HG02970 (cell line): ENCODE data around the gene DNAJC4.

Experiments
- ATAC-seq: cut with Tn5 transposase; IDR thresholded peaks from one replicate; pipeline ENCODE4 v1.9.1; 2021; ENCODE audit warnings: mild to moderate bottlenecking, moderate library complexity, moderate number of reproducible peaks; ENCODE audit not compliant: unreplicated experiment, low FRiP score

The DNAJC4 gene

GRCh38 chr11:64230171-64230984, at the start of gene DNAJC4:
TSS of gene DNAJC4 (plus strand) at chr11:64230548. CDS start at chr11:64230855, 307 bp downstream.
- peak; percentile 40 for ATAC-seq

GRCh38 chr11:64180891-64181290, 49.5 kb upstream of the DNAJC4 start:
- ATAC-seq, result no peak

- ATAC-seq, result no peak
These were observed 48.6 kb upstream of the DNAJC4 start for GRCh38 chr11:64181506-64182411.

- ATAC-seq, result no peak
These were observed 46.5 kb upstream of the DNAJC4 start for GRCh38 chr11:64183890-64184289.

- peak; percentile 32 for ATAC-seq
These were observed 45.1 kb upstream of the DNAJC4 start for GRCh38 chr11:64185175-64185692.

- ATAC-seq, result peak; percentile 83
These were observed 44.5 kb upstream of the DNAJC4 start, which contains the start of gene STIP1 for GRCh38 chr11:64185693-64186491. TSS of gene STIP1 (plus strand) at chr11:64186171. CDS start at chr11:64186262, 91 bp downstream.

- peak; percentile 6 for ATAC-seq
These were observed 43.7 kb upstream of the DNAJC4 start for GRCh38 chr11:64186492-64187165.

GRCh38 chr11:64192434-64192833, 37.9 kb upstream of the DNAJC4 start:
- no peak for ATAC-seq

GRCh38 chr11:64196626-64197025, 33.7 kb upstream of the DNAJC4 start:
- ATAC-seq, result no peak

GRCh38 chr11:64198511-64198910, 31.8 kb upstream of the DNAJC4 start:
- no peak for ATAC-seq

GRCh38 chr11:64201543-64201942, 28.8 kb upstream of the DNAJC4 start:
- no peak for ATAC-seq

- no peak for ATAC-seq
These were observed 27.4 kb upstream of the DNAJC4 start for GRCh38 chr11:64202992-64203391.

- ATAC-seq, result no peak
These were observed 26.8 kb upstream of the DNAJC4 start for GRCh38 chr11:64203421-64204079.

GRCh38 chr11:64204080-64204440, 26.3 kb upstream of the DNAJC4 start:
- ATAC-seq, result no peak

- ATAC-seq, result no peak
These were observed 25.8 kb upstream of the DNAJC4 start for GRCh38 chr11:64204464-64204989.

- ATAC-seq, result no peak
These were observed 23.7 kb upstream of the DNAJC4 start, which contains the start of gene FERMT3 for GRCh38 chr11:64206457-64207255. TSS of gene FERMT3 (plus strand) at chr11:64206721. CDS start at chr11:64207365, 644 bp downstream.

GRCh38 chr11:64207256-64208085, 22.9 kb upstream of the DNAJC4 start:
- ATAC-seq, result peak; percentile 33
